Lower lobe of right lung (tissue), 2 donors: ENCODE data around the gene KIF26B. TPM values are rescaled to one million over a fixed set of nuclear protein-coding genes. Genes with fewer than 3 reads are reported as not detected.

Experiments used
- ATAC-seq, 2 donors: fragments of 200-7000 bp; cut with Tn5 transposase; one replicate each; pipeline ENCODE4 v1.9.1; 2020 to 2022; ENCODE audit warnings: mild to moderate bottlenecking in 2 of 2, moderate library complexity in 2 of 2
- DNase-seq: peaks from one replicate; pipeline ENCODE4 v3.0.0-alpha.2; 2020
- H3K27ac ChIP-seq: fragments of 200-600 bp; one replicate; pipeline ENCODE4 v1.8.0; 2022
- H3K27me3 ChIP-seq: fragments of 200-600 bp; one replicate; pipeline ENCODE4 v1.8.0; 2022; ENCODE audit warnings: low read depth
- H3K36me3 ChIP-seq: fragments of 200-600 bp; one replicate; pipeline ENCODE4 v1.8.0; 2022; ENCODE audit warnings: mild to moderate bottlenecking
- H3K4me1 ChIP-seq: fragments of 200-600 bp; one replicate; pipeline ENCODE4 v1.8.0; 2022
- H3K4me3 ChIP-seq: fragments of 200-600 bp; one replicate; pipeline ENCODE4 v1.8.0; 2022; ENCODE audit warnings: mild to moderate bottlenecking
- H3K9me3 ChIP-seq: fragments of 200-600 bp; one replicate; pipeline ENCODE4 v1.8.0; 2022
- CTCF ChIP-seq: fragments of 200-600 bp; IDR thresholded peaks from one replicate; pipeline ENCODE4 v1.8.0; 2022; ENCODE audit warnings: antibody characterized with exemption, mild to moderate bottlenecking
- intact Hi-C: fragments of 100-400 bp; cut with DNase I; formaldehyde crosslinking; loops from one replicate; pipeline ENCODE4 v1.11.0; 2022
- total RNA-seq: library from RNA; stranded (reverse); fragmentation: NEBNext Ultra II Directional; extraction: Animal tissue kit (Norgen Biotek cat#: 25700); gene quantifications from one replicate; pipeline ENCODE4 v1.2.1, GENCODE V29; 2021
- donor health status: DM: no; HTN: yes; CAD: no; lungs with severe emphysema.

Gene KIF26B
- total RNA-seq, 1 donor from 2014 or later: 1.2 TPM

DNA sequence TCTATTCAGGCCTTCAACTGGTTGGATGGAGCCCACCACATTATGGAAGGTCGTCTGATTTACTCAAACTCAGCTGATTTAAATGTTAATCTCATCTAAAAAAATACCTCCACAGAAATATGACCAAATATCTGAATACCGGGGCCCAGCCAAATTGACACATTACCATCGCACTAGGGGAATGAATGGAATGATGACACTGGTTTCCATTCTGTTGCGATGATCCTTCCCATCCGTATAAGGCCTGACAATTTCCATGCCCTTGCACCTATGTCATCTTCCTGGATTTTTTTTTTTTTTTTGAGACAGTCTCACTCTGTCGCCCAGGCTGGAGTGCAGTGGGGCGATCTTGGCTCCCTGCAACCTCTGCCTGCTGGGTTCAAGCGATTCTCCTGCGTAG lies 397.5 kb downstream of the KIF26B start:
- Histone ChIP-seq H3K4me1 (no peaks in the 10 kb centered on the region), H3K27me3 (no peaks in the 10 kb centered on the region), H3K27ac (no peak overlapping the region), H3K4me3 (no peak overlapping the region), H3K9me3 (no peaks in the 10 kb centered on the region), H3K36me3 (no peaks in the 10 kb centered on the region)
- ATAC-seq: no peak
- TF ChIP-seq CTCF: no peak
- intact Hi-C loops: no loop called here
- DNase-seq: no peak

GRCh38 chr1:245556057-245556456 lies 401.3 kb downstream of the KIF26B start:
- no peak for TF ChIP-seq CTCF
- DNase-seq (no peak), ATAC-seq (no peak)
- no peaks in the 10 kb centered on the region for H3K4me1 ChIP-seq
- no peak overlapping the region for H3K27ac ChIP-seq
- H3K9me3 ChIP-seq: no peaks in the 10 kb centered on the region
- no peak overlapping the region for H3K4me3 ChIP-seq
- no peaks in the 10 kb centered on the region for H3K27me3 ChIP-seq
- intact Hi-C loops: no loop called here
- H3K36me3 ChIP-seq: no peaks in the 10 kb centered on the region

GRCh38 chr1:245558069-245558468 lies 403.3 kb downstream of the KIF26B start:
- Histone ChIP-seq H3K27ac (no peak overlapping the region), H3K9me3 (no peaks in the 10 kb centered on the region), H3K4me1 (no peaks in the 10 kb centered on the region), H3K4me3 (no peak overlapping the region), H3K36me3 (no peaks in the 10 kb centered on the region), H3K27me3 (no peaks in the 10 kb centered on the region)
- DNase-seq: no peak
- intact Hi-C loops: no loop called here
- no peak for ATAC-seq
- TF ChIP-seq CTCF: no peak

GRCh38 chr1:245560316-245560859 lies 405.6 kb downstream of the KIF26B start:
- no peaks in the 10 kb centered on the region for H3K4me1 ChIP-seq
- DNase-seq: no peak
- no peaks in the 10 kb centered on the region for H3K36me3 ChIP-seq
- intact Hi-C loops: no loop called here
- no peaks in the 10 kb centered on the region for H3K9me3 ChIP-seq
- H3K27ac ChIP-seq: no peak overlapping the region
- no peak overlapping the region for H3K4me3 ChIP-seq
- TF ChIP-seq CTCF: no peak
- no peaks in the 10 kb centered on the region for H3K27me3 ChIP-seq
- no peak for ATAC-seq

- Histone ChIP-seq H3K4me3 (no peak overlapping the region), H3K27ac (no peak overlapping the region), H3K27me3 (no peaks in the 10 kb centered on the region), H3K36me3 (no peaks in the 10 kb centered on the region), H3K9me3 (no peaks in the 10 kb centered on the region), H3K4me1 (no peaks in the 10 kb centered on the region)
- intact Hi-C loops: no loop called here
- TF ChIP-seq CTCF: no peak
- ATAC-seq (no peak), DNase-seq (no peak)
Observed at GRCh38 chr1:245561665-245562234, 407.0 kb downstream of the KIF26B start.
